ENCODE measurements around the gene CAMK1D.
A peak's percentile ranks its signal among the peaks of the same experiment; 100 is the strongest.

GRCh38 chr10:12656518-12657142, 307.3 kb downstream of the CAMK1D start:
- peak in 3 of 5 experiments; percentile 32 to 48 (median 43) for TF ChIP-seq CTCF (IDR thresholded peaks at IDR 0.05 in 4 of 5, conservative IDR thresholded peaks at IDR 0.05 in 1 of 5)
- no peak for TF ChIP-seq POLR2A (IDR thresholded peaks at IDR 0.05)

Measured in gastrocnemius medialis (tissue), 4 donors.